Hepatocyte (in vitro differentiated cells): ENCODE data around the gene IPO11.

Experiments used
- CTCF ChIP-seq: fragments of 200-600 bp; sonication (generic); IDR thresholded peaks from 2 replicates; pipeline ENCODE4 v1.5.1; 2016; ENCODE audit warnings: antibody characterized with exemption, mild to moderate bottlenecking; ENCODE audit not compliant: poor library complexity
- EZH2 ChIP-seq: fragments of 200-600 bp; sonication (generic); IDR thresholded peaks from 2 replicates; pipeline ENCODE4 v1.6.1; 2016; ENCODE audit warnings: antibody characterized with exemption, mild to moderate bottlenecking, borderline replicate concordance

GRCh38 chr5:62376064-62376463 is 36.5 kb upstream of the IPO11 start:
- TF ChIP-seq CTCF (no peak), EZH2 (no peak)
